ENCODE data around the gene CAPN11.

GRCh38 chr6:44233567-44234100, 75.0 kb downstream of the CAPN11 start:
- no peak for TF ChIP-seq CTCF (IDR thresholded peaks at IDR 0.05)
- no peak for TF ChIP-seq POLR2A (IDR thresholded peaks at IDR 0.05)

Measured in thyroid gland (tissue), 4 donors.